ENCODE data around the gene FETUB. TPM values are rescaled to one million over a fixed set of nuclear protein-coding genes. Genes with fewer than 3 reads are reported as not detected.

Gene FETUB
- total RNA-seq, 1 donor from 2014 or later: not detected

DNA sequence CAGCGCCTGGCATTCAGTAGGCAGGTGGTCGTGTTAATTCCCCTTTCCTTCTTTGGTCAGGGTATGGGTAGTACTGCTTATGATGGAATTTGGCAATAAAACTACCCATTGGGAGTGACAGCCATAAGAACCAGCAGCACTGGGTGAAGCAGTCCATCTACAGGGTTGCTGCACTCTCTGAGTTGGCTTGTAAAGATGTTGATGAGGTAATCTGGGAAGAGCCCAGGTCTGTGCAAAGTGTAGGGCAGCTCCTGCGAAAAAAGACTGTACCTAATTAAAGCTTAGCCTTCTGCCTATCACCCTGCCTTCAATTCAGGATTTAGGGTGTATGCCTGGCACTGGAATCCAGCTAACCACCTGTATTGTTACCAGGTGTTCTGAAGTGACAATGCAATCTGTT is 4.7 kb upstream of the FETUB start:
- H3K36me3 ChIP-seq: no peaks in the 10 kb centered on the region
- TF ChIP-seq, protein P1, sequence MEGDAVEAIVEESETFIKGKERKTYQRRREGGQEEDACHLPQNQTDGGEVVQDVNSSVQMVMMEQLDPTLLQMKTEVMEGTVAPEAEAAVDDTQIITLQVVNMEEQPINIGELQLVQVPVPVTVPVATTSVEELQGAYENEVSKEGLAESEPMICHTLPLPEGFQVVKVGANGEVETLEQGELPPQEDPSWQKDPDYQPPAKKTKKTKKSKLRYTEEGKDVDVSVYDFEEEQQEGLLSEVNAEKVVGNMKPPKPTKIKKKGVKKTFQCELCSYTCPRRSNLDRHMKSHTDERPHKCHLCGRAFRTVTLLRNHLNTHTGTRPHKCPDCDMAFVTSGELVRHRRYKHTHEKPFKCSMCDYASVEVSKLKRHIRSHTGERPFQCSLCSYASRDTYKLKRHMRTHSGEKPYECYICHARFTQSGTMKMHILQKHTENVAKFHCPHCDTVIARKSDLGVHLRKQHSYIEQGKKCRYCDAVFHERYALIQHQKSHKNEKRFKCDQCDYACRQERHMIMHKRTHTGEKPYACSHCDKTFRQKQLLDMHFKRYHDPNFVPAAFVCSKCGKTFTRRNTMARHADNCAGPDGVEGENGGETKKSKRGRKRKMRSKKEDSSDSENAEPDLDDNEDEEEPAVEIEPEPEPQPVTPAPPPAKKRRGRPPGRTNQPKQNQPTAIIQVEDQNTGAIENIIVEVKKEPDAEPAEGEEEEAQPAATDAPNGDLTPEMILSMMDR (IDR thresholded peaks at IDR 0.05): no peak
- no peak overlapping the region for H3K4me3 ChIP-seq
- no peaks in the 10 kb centered on the region for H3K27me3 ChIP-seq
- intact Hi-C loops (cut with DNase I): no loop called here
- no peaks in the 10 kb centered on the region for H3K9me3 ChIP-seq
- DNase-seq (ENCODE audit: low spot score in 2 of 2): no peak
- no peak overlapping the region for H3K27ac ChIP-seq
- peaks cover 0 to 9% of the 10 kb centered on the region in 2 donors for H3K4me1 ChIP-seq

DNA sequence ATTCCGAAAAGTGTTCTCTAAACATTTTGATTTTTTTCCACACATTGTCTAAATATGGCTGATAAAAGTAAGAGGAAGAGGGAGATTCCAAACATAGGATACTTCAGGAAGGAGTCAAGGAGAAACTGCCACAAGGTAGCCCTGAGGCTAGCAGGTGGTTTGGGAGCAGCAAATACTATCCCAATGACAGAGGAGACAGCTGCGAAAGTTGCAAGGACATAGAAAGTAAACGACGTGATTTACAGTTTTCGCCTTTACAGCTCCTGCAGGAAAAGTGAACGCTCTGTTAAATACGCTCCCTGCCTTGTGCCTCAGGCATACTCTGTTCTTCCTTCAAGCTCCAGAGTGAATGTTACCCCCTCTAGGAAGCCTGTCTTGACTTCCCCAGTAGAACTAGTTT is 3.7 kb upstream of the FETUB start:
- no peaks in the 10 kb centered on the region for H3K36me3 ChIP-seq
- no peak overlapping the region for H3K27ac ChIP-seq
- H3K27me3 ChIP-seq: no peaks in the 10 kb centered on the region
- intact Hi-C loops (cut with DNase I): no loop called here
- H3K9me3 ChIP-seq: no peaks in the 10 kb centered on the region
- TF ChIP-seq, protein P1 (IDR thresholded peaks at IDR 0.05): no peak
- peaks cover 0 to 11% of the 10 kb centered on the region in 2 donors for H3K4me1 ChIP-seq
- DNase-seq (ENCODE audit: low spot score in 2 of 2): no peak
- no peak overlapping the region for H3K4me3 ChIP-seq

DNA sequence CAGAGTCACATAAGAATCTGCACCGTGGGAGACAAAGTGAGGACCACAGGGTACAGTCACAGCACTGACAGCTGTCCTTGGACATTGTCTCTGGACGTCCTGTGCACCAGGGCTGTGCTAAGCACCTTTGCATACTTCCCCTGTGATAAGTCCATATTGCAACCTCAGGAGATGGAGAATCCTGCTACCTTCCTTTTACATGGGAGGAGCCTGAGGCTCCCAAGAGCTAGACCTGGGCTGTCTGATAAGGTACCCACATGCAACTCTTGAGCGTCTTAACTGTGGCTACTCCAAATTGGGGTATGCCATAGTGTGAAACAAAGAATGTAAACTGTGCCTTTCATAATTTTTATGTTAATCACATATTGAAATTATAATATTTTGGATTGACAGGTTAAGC is 2.5 kb upstream of the FETUB start:
- TF ChIP-seq, protein P1 (IDR thresholded peaks at IDR 0.05): no peak
- Histone ChIP-seq H3K4me3 (no peak overlapping the region), H3K27ac (no peak overlapping the region), H3K27me3 (no peaks in the 10 kb centered on the region), H3K4me1 (peaks cover 0 to 11% of the 10 kb centered on the region in 2 donors), H3K36me3 (no peaks in the 10 kb centered on the region), H3K9me3 (no peaks in the 10 kb centered on the region)
- no peak for DNase-seq (ENCODE audit: low spot score in 2 of 2)
- intact Hi-C loops (cut with DNase I): no loop called here

DNA sequence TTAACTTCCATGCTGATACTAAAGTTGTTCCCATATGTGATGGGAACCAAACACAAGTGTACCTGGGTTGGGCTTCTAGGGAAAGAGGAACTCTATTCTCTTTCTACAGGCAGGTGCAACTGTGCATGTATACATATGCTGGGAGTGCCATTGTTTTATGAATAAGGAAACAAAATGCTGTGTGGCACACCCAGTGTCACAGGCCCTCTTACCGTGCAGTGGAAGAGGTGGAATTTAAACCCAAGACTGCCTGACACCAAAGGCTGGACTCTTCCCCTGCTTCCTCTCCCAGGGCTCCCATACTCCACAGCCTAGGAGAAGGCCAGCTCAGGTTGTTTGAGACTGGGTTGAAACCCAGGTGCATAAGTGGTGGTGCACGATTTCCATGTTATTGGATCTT is 1.9 kb upstream of the FETUB start:
- no peaks in the 10 kb centered on the region for H3K27me3 ChIP-seq

DNA sequence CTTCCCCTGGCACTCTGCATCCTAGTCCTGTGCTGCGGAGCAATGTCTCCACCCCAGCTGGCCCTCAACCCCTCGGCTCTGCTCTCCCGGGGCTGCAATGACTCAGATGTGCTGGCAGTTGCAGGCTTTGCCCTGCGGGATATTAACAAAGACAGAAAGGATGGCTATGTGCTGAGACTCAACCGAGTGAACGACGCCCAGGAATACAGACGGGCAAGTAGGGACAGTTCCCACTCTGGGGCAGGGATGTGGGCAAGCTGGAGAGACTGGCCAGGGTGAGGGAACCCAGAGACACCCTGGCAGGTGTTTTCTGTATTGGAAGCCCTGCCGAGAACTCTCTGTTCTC is 247 bp downstream of the FETUB start:
- Histone ChIP-seq H3K4me3 (no peak overlapping the region), H3K36me3 (no peaks in the 10 kb centered on the region), H3K9me3 (no peaks in the 10 kb centered on the region), H3K27me3 (no peaks in the 10 kb centered on the region), H3K4me1 (peaks cover 0 to 11% of the 10 kb centered on the region in 2 donors), H3K27ac (peak overlapping the region in 1 of 2 donors; percentile 46)
- intact Hi-C loops (cut with DNase I): no loop called here
- TF ChIP-seq, protein P1 (IDR thresholded peaks at IDR 0.05): no peak
- peak; percentile 21 to 67 for DNase-seq (ENCODE audit: low spot score in 2 of 2)

More for the DNA sequence above, 1.9 kb upstream of the FETUB start:
- DNase-seq (ENCODE audit: low spot score in 2 of 2): no peak
- Histone ChIP-seq H3K36me3 (no peaks in the 10 kb centered on the region), H3K4me3 (no peak overlapping the region), H3K4me1 (peaks cover 0 to 11% of the 10 kb centered on the region in 2 donors), H3K9me3 (no peaks in the 10 kb centered on the region), H3K27ac (no peak overlapping the region)
- TF ChIP-seq, protein P1 (IDR thresholded peaks at IDR 0.05): no peak
- intact Hi-C loops (cut with DNase I): no loop called here

DNA sequence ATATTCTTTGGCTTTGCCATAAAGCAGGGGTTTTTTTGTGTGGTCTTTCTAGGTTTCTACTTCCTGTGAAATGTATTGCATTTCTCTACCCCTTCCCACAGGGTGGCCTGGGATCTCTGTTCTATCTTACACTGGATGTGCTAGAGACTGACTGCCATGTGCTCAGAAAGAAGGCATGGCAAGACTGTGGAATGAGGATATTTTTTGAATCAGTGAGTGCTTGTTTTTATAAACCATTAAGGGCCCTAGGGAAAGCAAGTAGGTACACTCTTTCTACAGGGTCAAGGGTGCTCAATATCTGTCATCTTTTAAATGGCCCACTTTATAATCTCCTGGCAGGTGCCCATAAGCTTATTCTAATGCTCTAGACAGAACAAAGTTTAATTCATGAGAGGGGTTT is 730 bp downstream of the FETUB start:
- Histone ChIP-seq H3K36me3 (no peaks in the 10 kb centered on the region), H3K9me3 (no peaks in the 10 kb centered on the region), H3K4me3 (no peak overlapping the region), H3K4me1 (peaks cover 0 to 11% of the 10 kb centered on the region in 2 donors), H3K27me3 (no peaks in the 10 kb centered on the region), H3K27ac (peak overlapping the region in 1 of 2 donors; percentile 46)
- DNase-seq (ENCODE audit: low spot score in 2 of 2): no peak
- TF ChIP-seq, protein P1 (IDR thresholded peaks at IDR 0.05): no peak
- intact Hi-C loops (cut with DNase I): no loop called here
